Keratinocyte (primary cell): Measurements from ENCODE around the gene KCNK10.

Experiments used
- EZH2 ChIP-seq: IDR thresholded peaks from one replicate; pipeline ENCODE4 v1.6.1; 2012; ENCODE audit warnings: inconsistent platforms, mild to moderate bottlenecking, low read length, moderate library complexity
- TF ChIP-seq, protein P1 (sequence below), 3 experiments: IDR thresholded peaks in 1 of 3; conservative IDR thresholded peaks in 1 of 3; optimal IDR thresholded peaks in 1 of 3; 2 replicates in 2 of 3; 3 replicates in 1 of 3; pipeline versions ENCODE3 to v1.5.1; 2011; ENCODE audit warnings: low read length in 3 of 3, mild to moderate bottlenecking in 3 of 3, moderate library complexity in 2 of 3, control low read depth in 1 of 3, inconsistent platforms in 1 of 3; ENCODE audit not compliant: insufficient read depth in 2 of 3; ENCODE audit errors: extremely low read depth in 1 of 3

DNA sequence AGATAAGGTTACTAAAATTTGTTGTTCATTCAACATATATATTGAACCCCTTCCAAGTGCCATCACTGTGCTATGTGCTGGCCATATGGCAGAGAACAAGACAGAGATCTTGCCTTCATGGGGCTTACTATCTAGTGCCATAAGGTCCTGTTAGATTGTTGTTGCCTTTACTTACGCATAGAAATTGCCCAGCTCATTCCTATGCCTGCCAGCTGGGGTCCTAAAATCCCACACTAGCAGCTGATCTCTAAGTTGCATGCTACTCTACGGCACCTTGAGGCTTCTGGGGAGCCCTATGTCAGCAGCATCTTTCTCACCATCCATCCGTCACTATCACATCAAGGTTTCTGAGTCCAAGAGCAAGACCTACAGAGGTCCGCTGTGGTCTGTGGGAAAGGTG, 1.4 kb upstream of the KCNK10 start:
- TF ChIP-seq, protein P1, sequence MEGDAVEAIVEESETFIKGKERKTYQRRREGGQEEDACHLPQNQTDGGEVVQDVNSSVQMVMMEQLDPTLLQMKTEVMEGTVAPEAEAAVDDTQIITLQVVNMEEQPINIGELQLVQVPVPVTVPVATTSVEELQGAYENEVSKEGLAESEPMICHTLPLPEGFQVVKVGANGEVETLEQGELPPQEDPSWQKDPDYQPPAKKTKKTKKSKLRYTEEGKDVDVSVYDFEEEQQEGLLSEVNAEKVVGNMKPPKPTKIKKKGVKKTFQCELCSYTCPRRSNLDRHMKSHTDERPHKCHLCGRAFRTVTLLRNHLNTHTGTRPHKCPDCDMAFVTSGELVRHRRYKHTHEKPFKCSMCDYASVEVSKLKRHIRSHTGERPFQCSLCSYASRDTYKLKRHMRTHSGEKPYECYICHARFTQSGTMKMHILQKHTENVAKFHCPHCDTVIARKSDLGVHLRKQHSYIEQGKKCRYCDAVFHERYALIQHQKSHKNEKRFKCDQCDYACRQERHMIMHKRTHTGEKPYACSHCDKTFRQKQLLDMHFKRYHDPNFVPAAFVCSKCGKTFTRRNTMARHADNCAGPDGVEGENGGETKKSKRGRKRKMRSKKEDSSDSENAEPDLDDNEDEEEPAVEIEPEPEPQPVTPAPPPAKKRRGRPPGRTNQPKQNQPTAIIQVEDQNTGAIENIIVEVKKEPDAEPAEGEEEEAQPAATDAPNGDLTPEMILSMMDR (optimal IDR thresholded peaks at IDR 0.05 in 1 of 3, IDR thresholded peaks at IDR 0.05 in 1 of 3, conservative IDR thresholded peaks at IDR 0.05 in 1 of 3; ENCODE audit: extremely low read depth in 1 of 3, insufficient read depth in 2 of 3, low read length in 3 of 3), result no peak
- TF ChIP-seq EZH2, result no peak
